ENCODE measurements around the gene FBXO31. TPM values are rescaled to one million over a fixed set of nuclear protein-coding genes. Genes with fewer than 3 reads are reported as not detected.

Gene FBXO31
- total RNA-seq, 2 donors from 2014 or later, result 18.6 to 22.1 TPM

DNA sequence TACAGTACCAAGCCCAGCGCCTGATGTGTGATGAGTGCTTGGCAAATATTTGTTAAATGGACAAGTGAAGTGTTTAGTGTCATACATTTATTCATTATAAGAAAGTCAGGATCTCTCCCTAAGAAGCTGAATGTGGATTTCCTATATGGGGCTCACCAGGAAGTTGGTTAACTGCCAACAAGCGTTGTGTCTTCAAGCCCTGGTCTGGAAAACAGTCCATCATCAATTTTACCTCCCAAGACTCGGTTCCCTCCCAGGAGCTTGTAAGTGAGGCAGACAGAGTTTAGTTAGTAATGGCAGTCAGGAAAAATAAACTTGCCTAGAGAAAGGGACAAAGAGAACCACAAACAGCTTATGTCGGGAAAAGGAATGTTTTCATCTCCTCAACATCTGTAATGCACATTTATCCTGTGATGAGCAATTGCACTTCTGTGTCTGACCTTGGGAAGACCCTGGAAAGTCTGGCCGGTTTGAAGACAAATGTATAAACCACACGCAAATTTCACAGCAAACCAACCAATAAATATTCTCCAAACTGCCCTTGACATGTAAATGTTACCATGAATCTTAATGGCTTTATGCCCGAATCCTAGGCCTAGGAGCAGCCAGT is 94.7 kb downstream of the FBXO31 start:
- Histone ChIP-seq H3K27me3 (ENCODE audit: control insufficient read depth, insufficient read depth, low read length, poor library complexity, severe bottlenecking) (no peaks in the 10 kb centered on the region), H3K36me3 (ENCODE audit: control insufficient read depth, insufficient read depth, low read length) (no peaks in the 10 kb centered on the region), H3K9me3 (ENCODE audit: control insufficient read depth, low read length) (peaks cover 13% of the 10 kb centered on the region), H3K4me3 (ENCODE audit: low read length) (no peak overlapping the region), H3K27ac (ENCODE audit: low read depth, low read length) (no peak overlapping the region), H3K9ac (ENCODE audit: extremely low read depth, low read length, poor library complexity, severe bottlenecking) (no peak overlapping the region), H3K4me1 (ENCODE audit: control insufficient read depth, insufficient read depth, low read length) (no peaks in the 10 kb centered on the region)
- no peak for TF ChIP-seq CTCF (conservative IDR thresholded peaks at IDR 0.05)
- no peak for DNase-seq
- Mint-ChIP-seq H3K27ac (no peak overlapping the region), H3K4me1 (no peaks in the 10 kb centered on the region), H3K36me3 (ENCODE audit: low read depth) (peaks cover 17% of the 10 kb centered on the region), H3K9me3 (peaks cover 18% of the 10 kb centered on the region), H3K27me3 (ENCODE audit: insufficient read depth) (no peaks in the 10 kb centered on the region), H3K4me3 (no peak overlapping the region)
- 93 to 95% methylated on average over 4 to 7 of the region's 7 CpGs for WGBS, 2 experiments (ENCODE audit: insufficient coverage in 1 of 2, insufficient read length in 1 of 2)

GRCh38 chr16:87286839-87287626 is 96.5 kb downstream of the FBXO31 start:
- Mint-ChIP-seq H3K27ac (no peak overlapping the region), H3K27me3 (ENCODE audit: insufficient read depth) (peaks cover 1% of the 10 kb centered on the region), H3K36me3 (ENCODE audit: low read depth) (peaks cover 11% of the 10 kb centered on the region), H3K4me1 (no peaks in the 10 kb centered on the region), H3K9me3 (peaks cover 9% of the 10 kb centered on the region), H3K4me3 (no peak overlapping the region)
- peaks cover 7% of the 10 kb centered on the region for H3K9me3 ChIP-seq (ENCODE audit: control insufficient read depth, low read length)
- no peak for TF ChIP-seq CTCF (conservative IDR thresholded peaks at IDR 0.05)
- no peaks in the 10 kb centered on the region for H3K27me3 ChIP-seq (ENCODE audit: control insufficient read depth, insufficient read depth, low read length, poor library complexity, severe bottlenecking)
- no peaks in the 10 kb centered on the region for H3K4me1 ChIP-seq (ENCODE audit: control insufficient read depth, insufficient read depth, low read length)
- no peaks in the 10 kb centered on the region for H3K36me3 ChIP-seq (ENCODE audit: control insufficient read depth, insufficient read depth, low read length)
- H3K9ac ChIP-seq (ENCODE audit: extremely low read depth, low read length, poor library complexity, severe bottlenecking), result no peak overlapping the region
- no peak overlapping the region for H3K4me3 ChIP-seq (ENCODE audit: low read length)
- DNase-seq, result no peak
- no peak overlapping the region for H3K27ac ChIP-seq (ENCODE audit: low read depth, low read length)
- 76 to 89% methylated on average over 2 to 4 of the region's 8 CpGs for WGBS, 2 experiments (ENCODE audit: insufficient coverage in 1 of 2, insufficient read length in 1 of 2)

DNA sequence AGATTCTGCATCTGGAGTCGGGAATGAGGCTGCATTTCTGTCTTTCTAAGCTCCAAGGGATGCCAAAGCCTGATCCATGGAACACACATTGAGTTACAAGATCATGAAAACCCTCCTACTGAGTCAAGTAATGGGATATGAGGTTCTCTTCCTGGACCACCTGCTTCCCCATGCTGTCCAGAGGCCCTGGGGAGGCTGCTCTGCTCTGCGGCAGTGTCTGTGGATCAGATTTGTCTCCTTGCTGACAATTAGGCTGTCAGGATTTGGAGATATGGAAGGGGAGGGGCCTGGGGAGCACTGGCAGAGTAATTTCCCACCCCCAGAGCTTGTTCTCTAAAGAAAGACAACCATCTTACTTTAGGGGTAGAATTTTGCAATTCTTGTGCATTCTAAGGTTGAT is 99.4 kb downstream of the FBXO31 start:
- Histone ChIP-seq H3K9ac (ENCODE audit: extremely low read depth, low read length, poor library complexity, severe bottlenecking) (no peak overlapping the region), H3K36me3 (ENCODE audit: control insufficient read depth, insufficient read depth, low read length) (no peaks in the 10 kb centered on the region), H3K27me3 (ENCODE audit: control insufficient read depth, insufficient read depth, low read length, poor library complexity, severe bottlenecking) (no peaks in the 10 kb centered on the region), H3K4me3 (ENCODE audit: low read length) (no peak overlapping the region), H3K27ac (ENCODE audit: low read depth, low read length) (peak overlapping the region; percentile 56), H3K4me1 (ENCODE audit: control insufficient read depth, insufficient read depth, low read length) (no peaks in the 10 kb centered on the region), H3K9me3 (ENCODE audit: control insufficient read depth, low read length) (no peaks in the 10 kb centered on the region)
- WGBS, 2 experiments (ENCODE audit: insufficient coverage in 1 of 2, insufficient read length in 1 of 2), result 85 to 90% methylated on average over 1 to 2 of the region's 2 CpGs
- Mint-ChIP-seq H3K4me3 (no peak overlapping the region), H3K36me3 (ENCODE audit: low read depth) (peaks cover 2% of the 10 kb centered on the region), H3K9me3 (peaks cover 5% of the 10 kb centered on the region), H3K27me3 (ENCODE audit: insufficient read depth) (peaks cover 10% of the 10 kb centered on the region), H3K27ac (no peak overlapping the region), H3K4me1 (no peaks in the 10 kb centered on the region)
- no peak for DNase-seq
- TF ChIP-seq CTCF (conservative IDR thresholded peaks at IDR 0.05), result no peak

Measured in endodermal cell (in vitro differentiated cells).